ENCODE results near the gene WTIP.
"Not testable (repeated sequence)": the region's sequence is repeated elsewhere in the genome, so short reads cannot be mapped to it uniquely, and the experiment has no call there.

The WTIP gene

GRCh38 chr19:34480971-34481841 lies at the start of gene WTIP:
TSS of gene WTIP (plus strand) at chr19:34481758. CDS start at chr19:34481975, 217 bp downstream.
- no peak for DNase-seq (ENCODE audit: low read depth in 2 of 2)

GRCh38 chr19:34432797-34433196 lies 48.8 kb upstream of the WTIP start:
- DNase-seq (ENCODE audit: low read depth in 2 of 2) = no peak

GRCh38 chr19:34436716-34437115 lies 44.8 kb upstream of the WTIP start:
- no peak for DNase-seq (ENCODE audit: low read depth in 2 of 2)

- DNase-seq (ENCODE audit: low read depth in 2 of 2) = no peak
Measured at GRCh38 chr19:34448191-34448590, 33.4 kb upstream of the WTIP start.

GRCh38 chr19:34452723-34453122 lies 28.8 kb upstream of the WTIP start:
- no peak for DNase-seq (ENCODE audit: low read depth in 2 of 2)

- DNase-seq (ENCODE audit: low read depth in 2 of 2) = no peak
Measured at GRCh38 chr19:34454091-34454490, 27.5 kb upstream of the WTIP start.

- no peak for DNase-seq (ENCODE audit: low read depth in 2 of 2)
Measured at GRCh38 chr19:34454685-34455084, 26.9 kb upstream of the WTIP start.

GRCh38 chr19:34455783-34456480 lies 25.6 kb upstream of the WTIP start:
- not testable (repeated sequence) for DNase-seq (ENCODE audit: low read depth in 2 of 2)

- no peak for DNase-seq (ENCODE audit: low read depth in 2 of 2)
Measured at GRCh38 chr19:34457446-34457845, 24.1 kb upstream of the WTIP start.

GRCh38 chr19:34458677-34459076 lies 22.9 kb upstream of the WTIP start:
- no peak for DNase-seq (ENCODE audit: low read depth in 2 of 2)

GRCh38 chr19:34459614-34460013 lies 21.9 kb upstream of the WTIP start:
- DNase-seq (ENCODE audit: low read depth in 2 of 2) = no peak

- DNase-seq (ENCODE audit: low read depth in 2 of 2) = no peak
Measured at GRCh38 chr19:34461375-34462100, 20.0 kb upstream of the WTIP start.

GRCh38 chr19:34464785-34465184 lies 16.8 kb upstream of the WTIP start:
- not testable (repeated sequence) for DNase-seq (ENCODE audit: low read depth in 2 of 2)

- no peak for DNase-seq (ENCODE audit: low read depth in 2 of 2)
Measured at GRCh38 chr19:34468409-34468808, 13.1 kb upstream of the WTIP start.

- DNase-seq (ENCODE audit: low read depth in 2 of 2) = not testable (repeated sequence)
Measured at GRCh38 chr19:34469026-34469425, 12.5 kb upstream of the WTIP start.

GRCh38 chr19:34471906-34472700 lies 9.5 kb upstream of the WTIP start:
- DNase-seq (ENCODE audit: low read depth in 2 of 2) = no peak

GRCh38 chr19:34474233-34474989 lies 7.1 kb upstream of the WTIP start:
- DNase-seq (ENCODE audit: low read depth in 2 of 2) = no peak

- no peak for DNase-seq (ENCODE audit: low read depth in 2 of 2)
Measured at GRCh38 chr19:34475026-34475974, 6.3 kb upstream of the WTIP start.

GRCh38 chr19:34475975-34476594 lies 5.5 kb upstream of the WTIP start:
- no peak for DNase-seq (ENCODE audit: low read depth in 2 of 2)
